OCI-LY7 (cell line): Measurements from ENCODE around the gene DNAH5.

ENCODE experiments used
- EZH2phosphoT487 ChIP-seq: fragments of 200-600 bp; sonication (generic); IDR thresholded peaks from 2 replicates; pipeline ENCODE4 v1.6.1; 2018; ENCODE audit warnings: low read depth, borderline replicate concordance, mild to moderate bottlenecking, mixed run types, antibody characterized with exemption, low read length, moderate library complexity, mixed read lengths
- TF ChIP-seq, protein P1 (sequence below): fragments of 200-600 bp; sonication (generic); conservative IDR thresholded peaks from 2 replicates; pipeline ENCODE4 v1.5.1; 2014; ENCODE audit warnings: mild to moderate bottlenecking, antibody characterized with exemption, low read length, moderate library complexity, mixed read lengths

DNA sequence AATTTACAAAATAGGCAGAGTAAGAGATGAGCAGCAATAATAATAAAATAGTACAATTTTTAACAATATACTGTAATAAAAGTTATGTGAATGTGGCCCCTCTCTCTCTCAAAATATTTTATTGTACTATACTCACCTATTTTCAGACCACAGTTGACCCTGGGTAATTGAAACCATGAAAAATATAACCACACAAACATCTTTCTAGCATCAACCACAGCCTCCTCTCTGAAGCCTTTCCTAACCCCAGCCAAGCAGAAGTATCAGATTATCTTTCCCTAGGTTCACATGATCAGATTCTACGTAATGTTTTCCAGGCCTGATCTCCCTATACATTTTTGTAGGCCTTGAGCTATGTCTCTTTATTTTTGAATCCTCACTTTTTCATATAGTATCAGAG is 35.2 kb downstream of the DNAH5 start:
- TF ChIP-seq, protein P1, sequence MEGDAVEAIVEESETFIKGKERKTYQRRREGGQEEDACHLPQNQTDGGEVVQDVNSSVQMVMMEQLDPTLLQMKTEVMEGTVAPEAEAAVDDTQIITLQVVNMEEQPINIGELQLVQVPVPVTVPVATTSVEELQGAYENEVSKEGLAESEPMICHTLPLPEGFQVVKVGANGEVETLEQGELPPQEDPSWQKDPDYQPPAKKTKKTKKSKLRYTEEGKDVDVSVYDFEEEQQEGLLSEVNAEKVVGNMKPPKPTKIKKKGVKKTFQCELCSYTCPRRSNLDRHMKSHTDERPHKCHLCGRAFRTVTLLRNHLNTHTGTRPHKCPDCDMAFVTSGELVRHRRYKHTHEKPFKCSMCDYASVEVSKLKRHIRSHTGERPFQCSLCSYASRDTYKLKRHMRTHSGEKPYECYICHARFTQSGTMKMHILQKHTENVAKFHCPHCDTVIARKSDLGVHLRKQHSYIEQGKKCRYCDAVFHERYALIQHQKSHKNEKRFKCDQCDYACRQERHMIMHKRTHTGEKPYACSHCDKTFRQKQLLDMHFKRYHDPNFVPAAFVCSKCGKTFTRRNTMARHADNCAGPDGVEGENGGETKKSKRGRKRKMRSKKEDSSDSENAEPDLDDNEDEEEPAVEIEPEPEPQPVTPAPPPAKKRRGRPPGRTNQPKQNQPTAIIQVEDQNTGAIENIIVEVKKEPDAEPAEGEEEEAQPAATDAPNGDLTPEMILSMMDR, result no peak
- no peak for TF ChIP-seq EZH2phosphoT487
